ENCODE measurements around the gene RAB23.

DNA sequence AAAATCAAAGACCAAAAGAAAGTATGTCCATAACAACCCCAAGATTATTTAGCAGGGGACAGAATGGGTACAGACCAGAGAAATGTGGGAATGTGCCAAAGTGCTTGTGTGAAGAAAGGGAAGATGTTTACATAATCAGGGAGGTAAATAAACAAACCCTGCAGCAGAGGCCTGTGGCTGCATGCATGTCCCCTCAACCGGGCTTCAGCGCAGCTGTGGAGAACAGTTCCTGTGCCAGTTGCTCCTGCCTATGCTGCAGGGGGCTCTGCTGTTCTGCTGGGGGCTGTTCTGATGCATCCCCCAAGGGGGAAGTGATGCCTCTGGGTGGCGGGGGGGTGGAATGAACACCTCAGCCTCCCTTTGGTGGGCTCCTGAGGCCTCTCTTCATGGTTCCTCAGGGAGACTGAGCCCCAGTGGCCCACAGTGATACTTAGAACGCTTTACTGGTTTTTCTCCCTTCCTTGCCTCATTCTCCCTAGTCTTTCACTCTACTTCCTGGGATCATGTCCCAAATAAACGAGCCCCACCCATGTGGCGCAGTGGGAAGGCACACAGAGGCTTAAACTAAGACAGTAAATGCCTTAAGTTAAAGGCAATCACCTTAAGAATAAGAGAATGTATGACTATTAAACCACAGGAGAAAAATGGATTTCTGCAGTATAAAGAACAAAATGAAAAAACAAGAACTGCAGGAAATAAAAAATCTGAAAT is 23.0 kb downstream of the RAB23 start:
- TF ChIP-seq, protein P1, sequence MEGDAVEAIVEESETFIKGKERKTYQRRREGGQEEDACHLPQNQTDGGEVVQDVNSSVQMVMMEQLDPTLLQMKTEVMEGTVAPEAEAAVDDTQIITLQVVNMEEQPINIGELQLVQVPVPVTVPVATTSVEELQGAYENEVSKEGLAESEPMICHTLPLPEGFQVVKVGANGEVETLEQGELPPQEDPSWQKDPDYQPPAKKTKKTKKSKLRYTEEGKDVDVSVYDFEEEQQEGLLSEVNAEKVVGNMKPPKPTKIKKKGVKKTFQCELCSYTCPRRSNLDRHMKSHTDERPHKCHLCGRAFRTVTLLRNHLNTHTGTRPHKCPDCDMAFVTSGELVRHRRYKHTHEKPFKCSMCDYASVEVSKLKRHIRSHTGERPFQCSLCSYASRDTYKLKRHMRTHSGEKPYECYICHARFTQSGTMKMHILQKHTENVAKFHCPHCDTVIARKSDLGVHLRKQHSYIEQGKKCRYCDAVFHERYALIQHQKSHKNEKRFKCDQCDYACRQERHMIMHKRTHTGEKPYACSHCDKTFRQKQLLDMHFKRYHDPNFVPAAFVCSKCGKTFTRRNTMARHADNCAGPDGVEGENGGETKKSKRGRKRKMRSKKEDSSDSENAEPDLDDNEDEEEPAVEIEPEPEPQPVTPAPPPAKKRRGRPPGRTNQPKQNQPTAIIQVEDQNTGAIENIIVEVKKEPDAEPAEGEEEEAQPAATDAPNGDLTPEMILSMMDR (IDR thresholded peaks at IDR 0.05), result no peak
- no peak for TF ChIP-seq POLR2A (IDR thresholded peaks at IDR 0.05)

Data from uterus (tissue), 2 donors.